ENCODE results near the gene NRL. TPM values are rescaled to one million over a fixed set of nuclear protein-coding genes. Genes with fewer than 3 reads are reported as not detected.

NRL gene
- polyA plus RNA-seq, 3 donors: 1.1 to 1.5 (median 1.3) TPM

DNA sequence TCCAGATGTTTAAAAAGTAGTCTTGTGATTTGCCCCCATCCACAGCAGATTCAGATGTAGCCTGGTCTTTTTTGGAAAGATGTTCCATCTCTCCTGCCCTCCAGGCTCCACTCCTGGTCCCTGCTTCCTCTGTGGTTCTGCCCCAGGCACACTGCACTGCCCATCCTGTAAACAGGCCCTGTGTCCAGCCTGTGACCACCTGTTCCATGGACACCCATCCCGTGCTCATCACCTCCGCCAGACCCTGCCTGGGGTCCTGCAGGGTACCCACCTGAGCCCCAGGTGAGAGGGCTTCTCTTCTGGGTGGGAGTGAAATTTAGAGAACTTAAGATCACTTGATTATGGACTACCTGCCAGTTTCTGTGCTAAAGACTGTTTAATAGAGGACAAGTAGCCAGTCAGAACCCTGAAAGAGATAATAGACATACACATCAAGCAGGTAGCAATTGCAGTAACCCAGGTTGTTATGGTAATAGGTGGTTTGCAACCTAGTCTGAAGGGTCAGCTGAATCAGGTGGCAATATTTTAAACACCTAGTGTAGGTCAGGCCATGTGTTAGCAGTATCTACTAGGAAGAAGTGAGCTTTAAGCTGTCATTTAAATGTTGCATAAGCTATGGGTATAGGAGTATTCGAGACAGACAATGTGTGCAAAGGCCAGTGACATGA, 34.7 kb upstream of the NRL start:
- H3K4me1 Mint-ChIP-seq: peaks cover 35% of the 10 kb centered on the region
- no peak overlapping the region for H3K9ac ChIP-seq (ENCODE audit: insufficient read depth, low read length, poor library complexity, severe bottlenecking)

DNA sequence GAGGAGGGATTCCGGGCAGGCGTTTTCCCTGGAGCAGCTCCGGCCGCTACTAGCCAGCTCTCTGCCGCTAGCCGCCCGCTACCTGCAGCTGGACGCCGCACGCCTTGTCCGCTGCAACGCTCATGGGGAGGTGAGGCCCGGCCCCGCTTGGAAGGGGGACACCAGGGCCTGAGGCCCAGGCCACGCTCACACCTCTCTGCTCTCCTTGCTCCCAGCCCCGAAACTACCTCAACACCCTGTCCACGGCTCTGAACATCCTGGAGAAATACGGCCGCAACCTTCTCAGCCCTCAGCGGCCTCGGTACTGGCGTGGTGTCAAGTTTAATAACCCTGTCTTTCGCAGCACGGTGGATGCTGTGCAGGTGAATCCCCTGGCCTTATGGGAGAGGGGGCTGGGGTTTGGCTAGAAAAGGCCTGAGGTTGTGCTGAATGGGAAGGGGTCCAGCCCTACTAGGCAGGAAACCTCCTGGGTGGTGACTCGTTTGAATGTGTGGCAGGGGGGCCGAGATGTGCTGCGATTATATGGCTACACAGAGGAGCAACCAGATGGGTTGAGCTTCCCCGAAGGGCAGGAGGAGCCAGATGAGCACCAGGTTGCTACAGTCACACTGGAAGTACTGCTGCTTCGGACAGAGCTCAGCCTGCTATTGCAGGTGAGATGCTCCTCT, 33.1 kb upstream of the NRL start:
- peaks cover 65% of the 10 kb centered on the region in 2 donors for H3K36me3 Mint-ChIP-seq
- TF ChIP-seq, protein P1, sequence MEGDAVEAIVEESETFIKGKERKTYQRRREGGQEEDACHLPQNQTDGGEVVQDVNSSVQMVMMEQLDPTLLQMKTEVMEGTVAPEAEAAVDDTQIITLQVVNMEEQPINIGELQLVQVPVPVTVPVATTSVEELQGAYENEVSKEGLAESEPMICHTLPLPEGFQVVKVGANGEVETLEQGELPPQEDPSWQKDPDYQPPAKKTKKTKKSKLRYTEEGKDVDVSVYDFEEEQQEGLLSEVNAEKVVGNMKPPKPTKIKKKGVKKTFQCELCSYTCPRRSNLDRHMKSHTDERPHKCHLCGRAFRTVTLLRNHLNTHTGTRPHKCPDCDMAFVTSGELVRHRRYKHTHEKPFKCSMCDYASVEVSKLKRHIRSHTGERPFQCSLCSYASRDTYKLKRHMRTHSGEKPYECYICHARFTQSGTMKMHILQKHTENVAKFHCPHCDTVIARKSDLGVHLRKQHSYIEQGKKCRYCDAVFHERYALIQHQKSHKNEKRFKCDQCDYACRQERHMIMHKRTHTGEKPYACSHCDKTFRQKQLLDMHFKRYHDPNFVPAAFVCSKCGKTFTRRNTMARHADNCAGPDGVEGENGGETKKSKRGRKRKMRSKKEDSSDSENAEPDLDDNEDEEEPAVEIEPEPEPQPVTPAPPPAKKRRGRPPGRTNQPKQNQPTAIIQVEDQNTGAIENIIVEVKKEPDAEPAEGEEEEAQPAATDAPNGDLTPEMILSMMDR (IDR thresholded peaks at IDR 0.05): no peak
- H3K4me3 Mint-ChIP-seq: peak overlapping the region; percentile 96 to 98
- Histone ChIP-seq H3K9ac (ENCODE audit: insufficient read depth, low read length, poor library complexity, severe bottlenecking) (peak overlapping the region; percentile 93), H3K79me2 (ENCODE audit: insufficient read depth, low read length) (peaks cover 76% of the 10 kb centered on the region), H3K27me3 (ENCODE audit: control insufficient read depth in 2 of 2, insufficient read depth in 2 of 2, low read length in 2 of 2) (no peaks in the 10 kb centered on the region), H3K36me3 (replicated peaks in 1 of 2; ENCODE audit: control insufficient read depth in 1 of 2, insufficient read depth in 2 of 2, low read length in 2 of 2) (peaks cover 54 to 65% of the 10 kb centered on the region in 2 donors), H3K9me3 (replicated peaks in 1 of 2; ENCODE audit: control insufficient read depth in 1 of 2, insufficient read depth in 1 of 2, low read length in 2 of 2) (no peaks in the 10 kb centered on the region), H3K4me3 (replicated peaks in 1 of 3; ENCODE audit: low read depth in 2 of 3, low read length in 3 of 3) (peak overlapping the region; percentile 84 to 100 (median 89)), H3K27ac (ENCODE audit: low read depth in 1 of 2, low read length in 2 of 2) (peak overlapping the region; percentile 45 to 84), H2AFZ (ENCODE audit: insufficient read depth, low read depth, low read length, poor library complexity, severe bottlenecking) (peak overlapping the region; percentile 93), H3K4me2 (replicated peaks; ENCODE audit: extremely low read depth, low read length, poor library complexity, severe bottlenecking) (peak overlapping the region; percentile 98), H4K20me1 (ENCODE audit: insufficient read depth, low read length) (peaks cover 69% of the 10 kb centered on the region), H3K4me1 (ENCODE audit: control insufficient read depth in 1 of 2, insufficient read depth in 2 of 2, low read length in 2 of 2) (peaks cover 26 to 36% of the 10 kb centered on the region in 2 donors)
- H3K27ac Mint-ChIP-seq: peak overlapping the region; percentile 74 to 95 (median 87)
- peaks cover 0 to 2% (median 0%) of the 10 kb centered on the region in 3 donors for H3K27me3 Mint-ChIP-seq (ENCODE audit: low read depth in 3 of 3)
- intact Hi-C loops (cut with micrococcal nuclease): loop anchor here in 1 of 2 donors (1.0 to 2.0 kb wide), 2 partner anchors 13 to 34 kb away; partner anchors contain the start of genes DCAF11, IRF9 and NRL
- DNase-seq: no peak
- H3K4me1 Mint-ChIP-seq: peaks cover 38% of the 10 kb centered on the region
- 8% methylated on average over 26 of the region's 29 CpGs for WGBS (ENCODE audit: insufficient coverage)
- H3K9me3 Mint-ChIP-seq: no peaks in the 10 kb centered on the region

More for the DNA sequence above, 34.7 kb upstream of the NRL start:
- Mint-ChIP-seq H3K36me3 (peaks cover 53 to 61% of the 10 kb centered on the region in 2 donors), H3K4me3 (no peak overlapping the region), H3K9me3 (no peaks in the 10 kb centered on the region), H3K27ac (peak overlapping the region in 2 of 7 donors; percentile 69 to 76), H3K27me3 (ENCODE audit: low read depth in 3 of 3) (peaks cover 0 to 2% (median 0%) of the 10 kb centered on the region in 3 donors)
- H3K79me2 ChIP-seq (ENCODE audit: insufficient read depth, low read length): peaks cover 65% of the 10 kb centered on the region
- peaks cover 26 to 36% of the 10 kb centered on the region in 2 donors for H3K4me1 ChIP-seq (ENCODE audit: control insufficient read depth in 1 of 2, insufficient read depth in 2 of 2, low read length in 2 of 2)
- H3K27ac ChIP-seq (ENCODE audit: low read depth in 1 of 2, low read length in 2 of 2): peak overlapping the region in 1 of 2 donors; percentile 26
- TF ChIP-seq, protein P1 (IDR thresholded peaks at IDR 0.05): no peak
- no peaks in the 10 kb centered on the region for H3K27me3 ChIP-seq (ENCODE audit: control insufficient read depth in 2 of 2, insufficient read depth in 2 of 2, low read length in 2 of 2)
- no peak overlapping the region for H2AFZ ChIP-seq (ENCODE audit: insufficient read depth, low read depth, low read length, poor library complexity, severe bottlenecking)
- no peak for DNase-seq
- 100% methylated on average over 2 of the region's 3 CpGs for WGBS (ENCODE audit: insufficient coverage)
- no peak overlapping the region for H3K4me2 ChIP-seq (replicated peaks; ENCODE audit: extremely low read depth, low read length, poor library complexity, severe bottlenecking)
- H3K9me3 ChIP-seq (replicated peaks in 1 of 2; ENCODE audit: control insufficient read depth in 1 of 2, insufficient read depth in 1 of 2, low read length in 2 of 2): no peaks in the 10 kb centered on the region
- no peak overlapping the region for H3K4me3 ChIP-seq (replicated peaks in 1 of 3; ENCODE audit: low read depth in 2 of 3, low read length in 3 of 3)
- peaks cover 61% of the 10 kb centered on the region for H4K20me1 ChIP-seq (ENCODE audit: insufficient read depth, low read length)
- intact Hi-C loops (cut with micrococcal nuclease): no loop called here
- peaks cover 50 to 58% of the 10 kb centered on the region in 2 donors for H3K36me3 ChIP-seq (replicated peaks in 1 of 2; ENCODE audit: control insufficient read depth in 1 of 2, insufficient read depth in 2 of 2, low read length in 2 of 2)

Data from CD14-positive monocyte (primary cell).